Mesenchymal stem cell (in vitro differentiated cells and primary cell): ENCODE data around the gene VPS51.
A peak's percentile ranks its signal among the peaks of the same experiment; 100 is the strongest.

Experiments used
- DNase-seq: peaks from one replicate; pipeline ENCODE4 v3.0.0-alpha.2; 2013
- H2AFZ ChIP-seq: one replicate; pipeline ENCODE4 v1.6.1; 2013; ENCODE audit warnings: low read depth, mild to moderate bottlenecking, control low read depth, inconsistent platforms, low read length, moderate library complexity
- H2AK5ac ChIP-seq: 2 replicates; pipeline ENCODE4 v1.6.1; 2013; ENCODE audit warnings: low read length, moderate library complexity, mild to moderate bottlenecking, inconsistent platforms; ENCODE audit not compliant: severe bottlenecking
- H2BK120ac ChIP-seq: one replicate; pipeline ENCODE4 v1.6.1; 2013; ENCODE audit warnings: low read depth, mild to moderate bottlenecking, inconsistent platforms, low read length, moderate library complexity
- H2BK12ac ChIP-seq, 2 experiments: one replicate each; pipeline ENCODE4 v1.6.1; 2013; ENCODE audit warnings: inconsistent platforms in 2 of 2, low read length in 2 of 2, mild to moderate bottlenecking in 2 of 2, moderate library complexity in 2 of 2, control low read depth in 1 of 2
- H2BK15ac ChIP-seq: one replicate; pipeline ENCODE4 v1.6.1; 2013; ENCODE audit warnings: mild to moderate bottlenecking, low read depth, inconsistent platforms; ENCODE audit not compliant: poor library complexity, severe bottlenecking
- H2BK5ac ChIP-seq: 2 replicates; pipeline ENCODE4 v1.6.1; 2013; ENCODE audit warnings: low read depth, mild to moderate bottlenecking, low read length, control low read depth, inconsistent platforms; ENCODE audit not compliant: poor library complexity, severe bottlenecking
- H3K14ac ChIP-seq, 2 experiments: one replicate each; pipeline ENCODE4 v1.6.1; 2013; ENCODE audit warnings: inconsistent platforms in 2 of 2, low read length in 2 of 2, control low read depth in 1 of 2, mild to moderate bottlenecking in 1 of 2, moderate library complexity in 1 of 2
- H3K18ac ChIP-seq, 2 experiments: one replicate each; pipeline ENCODE4 v1.6.1; 2013; ENCODE audit warnings: inconsistent platforms in 2 of 2, low read length in 2 of 2, control low read depth in 1 of 2, low read depth in 1 of 2, mild to moderate bottlenecking in 1 of 2
- H3K23ac ChIP-seq, 2 experiments: one replicate each; pipeline ENCODE4 v1.6.1; 2013; ENCODE audit warnings: inconsistent platforms in 2 of 2, low read length in 2 of 2, mild to moderate bottlenecking in 2 of 2, moderate library complexity in 2 of 2, control low read depth in 1 of 2
- H3K27ac ChIP-seq: 2 replicates; pipeline ENCODE4 v1.5.1; 2013; ENCODE audit warnings: mild to moderate bottlenecking, moderate library complexity, low read length, control low read depth, inconsistent platforms; ENCODE audit not compliant: poor library complexity, severe bottlenecking
- H3K27me3 ChIP-seq, 2 experiments: 2 replicates each; pipeline versions ENCODE4 v1.6.1 to v1.7.0; 2013; ENCODE audit warnings: low read length in 2 of 2, mild to moderate bottlenecking in 2 of 2, moderate library complexity in 2 of 2, control low read depth in 1 of 2, inconsistent platforms in 1 of 2; ENCODE audit not compliant: control insufficient read depth in 1 of 2, insufficient read depth in 1 of 2
- H3K36me3 ChIP-seq, 2 experiments: 2 replicates each; pipeline versions ENCODE4 v1.6.1 to v1.7.0; 2013; ENCODE audit warnings: low read length in 2 of 2, control low read depth in 1 of 2, inconsistent platforms in 1 of 2, low read depth in 1 of 2, mild to moderate bottlenecking in 1 of 2; ENCODE audit not compliant: insufficient read depth in 2 of 2, control insufficient read depth in 1 of 2
- H3K4ac ChIP-seq, 2 experiments: one replicate each; pipeline ENCODE4 v1.6.1; 2013; ENCODE audit warnings: inconsistent platforms in 2 of 2, low read length in 2 of 2, mild to moderate bottlenecking in 2 of 2, moderate library complexity in 2 of 2, control low read depth in 1 of 2, low read depth in 1 of 2
- H3K4me1 ChIP-seq: 2 replicates; pipeline ENCODE4 v1.6.1; 2013; ENCODE audit warnings: low read depth, low read length, control low read depth; ENCODE audit not compliant: control insufficient read depth, insufficient read depth
- H3K4me2 ChIP-seq: 2 replicates; pipeline ENCODE4 v1.6.1; 2013; ENCODE audit warnings: low read length, mild to moderate bottlenecking, inconsistent platforms; ENCODE audit not compliant: poor library complexity, severe bottlenecking
- H3K4me3 ChIP-seq, 2 experiments: 2 replicates each; pipeline versions ENCODE4 v1.5.1 to v1.7.0; 2013; ENCODE audit warnings: low read length in 2 of 2, mild to moderate bottlenecking in 2 of 2, control low read depth in 1 of 2, low read depth in 1 of 2; ENCODE audit not compliant: insufficient read depth in 1 of 2
- H3K79me1 ChIP-seq: replicated peaks from 2 replicates; pipeline ENCODE4 v1.6.1; 2013; ENCODE audit warnings: mild to moderate bottlenecking, control low read depth, low read length, inconsistent platforms; ENCODE audit not compliant: poor library complexity, severe bottlenecking
- H3K9ac ChIP-seq: 2 replicates; pipeline ENCODE4 v1.7.0; 2013; ENCODE audit warnings: mild to moderate bottlenecking, low read length, moderate library complexity
- H3K9me3 ChIP-seq: 2 replicates; pipeline ENCODE4 v1.7.0; 2013; ENCODE audit warnings: mild to moderate bottlenecking, low read length; ENCODE audit not compliant: control insufficient read depth
- H4K8ac ChIP-seq: one replicate; pipeline ENCODE4 v1.6.1; 2013; ENCODE audit warnings: inconsistent platforms, mild to moderate bottlenecking, low read length, moderate library complexity
- H4K91ac ChIP-seq: one replicate; pipeline ENCODE4 v1.6.1; 2013; ENCODE audit warnings: mild to moderate bottlenecking, low read length, inconsistent platforms
- WGBS: methylation state at CpG from one replicate; pipeline ENCODE4 v1.1.7; 2013; ENCODE audit warnings: mixed read lengths; 5-methylcytosine and 5-hydroxymethylcytosine counted together

Gene VPS51

GRCh38 chr11:65078786-65079342 is 17.1 kb upstream of the VPS51 start:
- H3K9me3 ChIP-seq = no peaks in the 10 kb centered on the region
- H3K4ac ChIP-seq = no peak overlapping the region
- H2BK5ac ChIP-seq = no peak overlapping the region
- H2AFZ ChIP-seq = no peak overlapping the region
- no peak overlapping the region for H3K23ac ChIP-seq
- no peaks in the 10 kb centered on the region for H3K27me3 ChIP-seq
- peaks cover 4% of the 10 kb centered on the region for H3K4me1 ChIP-seq
- H3K27ac ChIP-seq = no peak overlapping the region
- DNase-seq = no peak
- no peak overlapping the region for H3K18ac ChIP-seq
- H3K36me3 ChIP-seq = peaks cover 0 to 18% of the 10 kb centered on the region in 2 experiments
- no peak overlapping the region for H3K4me2 ChIP-seq
- H2BK15ac ChIP-seq = no peak overlapping the region
- peak overlapping the region; percentile 52 for H4K8ac ChIP-seq
- H3K14ac ChIP-seq = no peak overlapping the region
- H2BK120ac ChIP-seq = no peak overlapping the region
- H3K79me1 ChIP-seq = peaks cover 40% of the 10 kb centered on the region
- no peak overlapping the region for H3K4me3 ChIP-seq
- 83% methylated on average over 4 of the region's 9 CpGs for WGBS
- no peak overlapping the region for H2BK12ac ChIP-seq
- peak overlapping the region; percentile 34 for H2AK5ac ChIP-seq
- H4K91ac ChIP-seq = no peak overlapping the region
- no peak overlapping the region for H3K9ac ChIP-seq

GRCh38 chr11:65083134-65083833 is 12.7 kb upstream of the VPS51 start:
- H3K18ac ChIP-seq = no peak overlapping the region
- 10% methylated on average over 12 of the region's 13 CpGs for WGBS

DNA sequence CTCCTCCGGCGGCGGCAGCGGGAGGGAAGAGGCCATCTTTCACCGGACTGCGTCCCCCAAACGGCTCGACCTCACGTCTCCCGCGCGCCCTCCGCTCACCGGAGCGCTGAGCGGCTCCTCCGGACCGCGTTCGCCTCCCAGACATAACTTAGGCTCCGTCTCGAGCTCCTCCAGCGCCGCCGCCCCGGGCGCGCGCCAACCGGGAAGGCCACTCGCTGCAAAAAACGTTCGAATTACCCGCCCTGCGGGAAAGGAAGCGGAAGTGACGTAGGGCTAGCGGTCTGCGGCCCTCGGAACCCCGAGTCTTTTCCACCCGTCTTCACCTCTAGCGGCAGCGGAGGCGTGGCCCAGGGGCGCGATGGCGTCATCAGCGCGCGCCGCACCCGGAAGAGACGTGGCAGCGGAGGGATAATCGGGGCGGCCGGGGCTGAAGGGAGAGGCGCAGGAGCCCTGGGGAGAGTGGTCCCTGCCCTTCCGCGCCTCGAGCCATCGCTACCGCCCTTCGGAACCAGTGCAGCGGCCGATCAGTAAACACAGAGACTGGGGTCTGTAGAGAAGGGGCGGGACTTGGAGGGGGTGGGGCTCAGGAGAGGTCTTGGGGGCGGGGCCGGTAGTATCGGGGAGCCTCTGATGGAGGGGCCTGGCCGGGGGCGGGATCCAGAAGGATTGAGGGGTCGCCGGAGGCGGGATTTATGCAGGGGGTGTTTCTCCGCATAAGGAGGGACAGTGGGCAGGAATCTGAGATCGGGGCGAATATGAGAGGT is 12.0 kb upstream of the VPS51 start, which contains the start of the genes CDCA5 and ZFPL1:
TSS of gene CDCA5 (minus strand) at position 207 of the 764 bp plus-strand sequence. CDS start at position 145, 62 bp downstream.
TSS of gene ZFPL1 (plus strand) at position 389 of the 764 bp plus-strand sequence. CDS start 477 bp downstream, outside the sequence.
- Histone ChIP-seq H3K9me3 (no peaks in the 10 kb centered on the region), H3K18ac (peak within 1 kb of the TSS; percentile 94), H4K91ac (peak within 1 kb of the TSS; percentile 95), H3K27ac (peak within 1 kb of the TSS; percentile 97), H3K4me3 (peak within 1 kb of the TSS; percentile 86 to 89), H2BK12ac (peak within 1 kb of the TSS; percentile 25 to 64), H3K4me2 (peak within 1 kb of the TSS; percentile 83), H2AFZ (peak within 1 kb of the TSS; percentile 56), H3K4me1 (peaks cover 11% of the 10 kb centered on the region), H3K4ac (peak within 1 kb of the TSS in 1 of 2 experiments; percentile 93), H3K79me1 (peaks cover 44% of the 10 kb centered on the region), H3K27me3 (no peaks in the 10 kb centered on the region), H2AK5ac (peak within 1 kb of the TSS; percentile 17), H3K23ac (peak within 1 kb of the TSS in 1 of 2 experiments; percentile 23), H3K9ac (peak within 1 kb of the TSS; percentile 94), H2BK5ac (peak within 1 kb of the TSS; percentile 71), H2BK120ac (peak within 1 kb of the TSS; percentile 9), H3K14ac (peak within 1 kb of the TSS in 1 of 2 experiments; percentile 90), H4K8ac (peak within 1 kb of the TSS; percentile 98), H2BK15ac (peak within 1 kb of the TSS; percentile 95), H3K36me3 (peaks cover 40 to 43% of the 10 kb centered on the region in 2 experiments)
- WGBS = under 1% methylated on average over 77 of the region's 79 CpGs
- DNase-seq = peak; percentile 96

More at GRCh38 chr11:65083134-65083833, 12.7 kb upstream of the VPS51 start:
- Histone ChIP-seq H3K4me1 (peaks cover 11% of the 10 kb centered on the region), H2BK120ac (no peak overlapping the region), H3K36me3 (peaks cover 32 to 40% of the 10 kb centered on the region in 2 experiments), H4K8ac (no peak overlapping the region), H3K14ac (no peak overlapping the region), H2BK15ac (no peak overlapping the region), H3K4me2 (peak overlapping the region; percentile 69), H2BK5ac (no peak overlapping the region), H4K91ac (no peak overlapping the region), H2AK5ac (no peak overlapping the region), H3K4me3 (peak overlapping the region; percentile 86 to 89), H3K9ac (peak overlapping the region; percentile 94), H3K4ac (no peak overlapping the region), H3K27ac (no peak overlapping the region), H3K27me3 (no peaks in the 10 kb centered on the region), H3K9me3 (no peaks in the 10 kb centered on the region), H2AFZ (peak overlapping the region; percentile 33), H3K79me1 (peaks cover 50% of the 10 kb centered on the region), H2BK12ac (no peak overlapping the region), H3K23ac (no peak overlapping the region)
- DNase-seq = no peak
